Chondrocyte (in vitro differentiated cells): ENCODE data around the gene TMEM132D. TPM values are rescaled to one million over a fixed set of nuclear protein-coding genes. Genes with fewer than 3 reads are reported as not detected.

Experiments
- DNase-seq: peaks from one replicate; pipeline ENCODE4 v3.0.0; 2021; ENCODE audit warnings: mixed read lengths, low spot score
- H3K27ac Mint-ChIP-seq: one replicate; pipeline ENCODE4 v1.8.0; 2021; ENCODE audit warnings: mild to moderate bottlenecking, moderate library complexity, mixed read lengths; ENCODE audit not compliant: unreplicated experiment
- H3K27me3 Mint-ChIP-seq: 2 replicates; pipeline ENCODE4 v1.8.0; 2021; ENCODE audit warnings: low read depth, mixed read lengths
- H3K36me3 Mint-ChIP-seq: 2 replicates; pipeline ENCODE4 v1.8.0; 2021; ENCODE audit warnings: low read depth, mixed read lengths
- H3K4me1 Mint-ChIP-seq: 2 replicates; pipeline ENCODE4 v1.8.0; 2021; ENCODE audit warnings: low read depth, mild to moderate bottlenecking, mixed read lengths
- H3K4me3 Mint-ChIP-seq: one replicate; pipeline ENCODE4 v1.8.0; 2021; ENCODE audit warnings: mild to moderate bottlenecking, moderate library complexity, mixed read lengths; ENCODE audit not compliant: unreplicated experiment
- H3K9me3 Mint-ChIP-seq: 2 replicates; pipeline ENCODE4 v1.8.0; 2021; ENCODE audit warnings: low read depth, mixed read lengths
- total RNA-seq: library from RNA; stranded (reverse); gene quantifications from 3 replicates; pipeline ENCODE4 v1.2.1, GENCODE V29; 2021
- TF ChIP-seq, protein P1 (sequence below): fragments of 200-600 bp; sonication (generic); IDR thresholded peaks from 2 replicates; pipeline ENCODE4 v1.5.0; 2021; ENCODE audit warnings: antibody characterized with exemption, mild to moderate bottlenecking, moderate library complexity

Gene TMEM132D
- total RNA-seq, 1 donor from 2014 or later: 3.1 TPM

DNA sequence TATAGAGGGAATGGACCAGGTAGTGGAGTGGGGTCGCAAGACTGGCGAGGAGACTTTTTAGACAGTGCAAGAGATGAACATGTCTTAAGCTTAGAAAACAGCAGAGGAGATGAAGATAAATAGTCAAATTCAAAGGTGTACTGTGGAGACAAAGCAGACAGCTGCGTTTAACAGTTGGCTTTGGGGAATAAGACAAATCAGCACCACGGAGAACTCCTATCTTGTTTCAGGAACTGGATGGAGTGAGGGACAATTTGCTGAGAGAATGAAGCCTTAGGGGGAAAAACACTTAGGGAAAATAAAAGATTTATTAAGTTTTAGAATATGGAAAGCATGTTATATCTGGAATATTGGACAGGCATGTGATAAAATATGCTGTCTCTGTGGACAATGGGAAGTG, 591.8 kb downstream of the TMEM132D start:
- TF ChIP-seq, protein P1, sequence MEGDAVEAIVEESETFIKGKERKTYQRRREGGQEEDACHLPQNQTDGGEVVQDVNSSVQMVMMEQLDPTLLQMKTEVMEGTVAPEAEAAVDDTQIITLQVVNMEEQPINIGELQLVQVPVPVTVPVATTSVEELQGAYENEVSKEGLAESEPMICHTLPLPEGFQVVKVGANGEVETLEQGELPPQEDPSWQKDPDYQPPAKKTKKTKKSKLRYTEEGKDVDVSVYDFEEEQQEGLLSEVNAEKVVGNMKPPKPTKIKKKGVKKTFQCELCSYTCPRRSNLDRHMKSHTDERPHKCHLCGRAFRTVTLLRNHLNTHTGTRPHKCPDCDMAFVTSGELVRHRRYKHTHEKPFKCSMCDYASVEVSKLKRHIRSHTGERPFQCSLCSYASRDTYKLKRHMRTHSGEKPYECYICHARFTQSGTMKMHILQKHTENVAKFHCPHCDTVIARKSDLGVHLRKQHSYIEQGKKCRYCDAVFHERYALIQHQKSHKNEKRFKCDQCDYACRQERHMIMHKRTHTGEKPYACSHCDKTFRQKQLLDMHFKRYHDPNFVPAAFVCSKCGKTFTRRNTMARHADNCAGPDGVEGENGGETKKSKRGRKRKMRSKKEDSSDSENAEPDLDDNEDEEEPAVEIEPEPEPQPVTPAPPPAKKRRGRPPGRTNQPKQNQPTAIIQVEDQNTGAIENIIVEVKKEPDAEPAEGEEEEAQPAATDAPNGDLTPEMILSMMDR: no peak
- peaks cover 36% of the 10 kb centered on the region for H3K9me3 Mint-ChIP-seq
- DNase-seq: no peak
- no peaks in the 10 kb centered on the region for H3K36me3 Mint-ChIP-seq
- H3K27me3 Mint-ChIP-seq: no peaks in the 10 kb centered on the region
- no peak overlapping the region for H3K27ac Mint-ChIP-seq
- no peak overlapping the region for H3K4me3 Mint-ChIP-seq
- H3K4me1 Mint-ChIP-seq: no peaks in the 10 kb centered on the region

DNA sequence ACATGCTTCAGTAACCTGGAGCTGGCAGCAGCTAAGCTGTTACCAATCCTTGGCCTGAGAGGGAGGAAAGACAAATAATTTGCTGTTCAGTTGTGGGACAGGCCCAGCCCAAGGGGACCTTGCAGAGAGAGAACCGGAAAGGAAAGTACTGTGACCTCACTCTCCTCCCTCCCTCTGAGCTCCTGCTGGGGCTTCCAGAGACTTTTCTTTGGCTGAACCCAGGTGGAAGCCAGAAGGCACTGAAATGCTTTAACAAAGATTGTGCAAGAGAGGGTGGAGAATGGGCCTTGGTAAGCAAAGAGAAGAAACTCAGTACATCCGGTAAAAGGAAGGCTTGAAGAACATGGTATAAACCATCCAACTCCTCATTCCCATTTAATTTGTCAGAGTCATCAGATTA, 593.5 kb downstream of the TMEM132D start:
- no peak overlapping the region for H3K27ac Mint-ChIP-seq
- H3K9me3 Mint-ChIP-seq: peaks cover 20% of the 10 kb centered on the region
- H3K4me3 Mint-ChIP-seq: no peak overlapping the region
- no peak for DNase-seq
- no peaks in the 10 kb centered on the region for H3K36me3 Mint-ChIP-seq
- no peaks in the 10 kb centered on the region for H3K27me3 Mint-ChIP-seq
- no peaks in the 10 kb centered on the region for H3K4me1 Mint-ChIP-seq
- TF ChIP-seq, protein P1: no peak

DNA sequence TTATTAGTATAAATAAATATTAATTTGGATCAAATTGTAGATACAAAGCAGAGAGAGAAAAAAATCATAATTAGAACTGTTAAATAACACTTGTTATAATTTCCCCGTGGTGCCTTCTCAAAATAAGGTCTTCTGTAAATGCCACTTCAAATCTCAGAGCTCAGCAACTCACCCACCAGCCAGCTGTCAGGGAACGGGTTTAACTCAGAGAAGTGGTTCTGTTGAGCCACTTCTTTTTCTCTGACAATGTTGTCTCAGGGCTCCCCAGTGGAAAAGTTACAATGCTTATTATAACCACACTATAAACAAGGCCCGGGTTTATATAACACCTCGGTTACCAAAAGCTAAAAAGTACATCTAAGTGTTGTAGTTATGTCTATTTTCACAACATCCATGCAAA, 598.0 kb downstream of the TMEM132D start:
- TF ChIP-seq, protein P1: no peak
- DNase-seq: no peak
- H3K27me3 Mint-ChIP-seq: no peaks in the 10 kb centered on the region
- H3K4me1 Mint-ChIP-seq: no peaks in the 10 kb centered on the region
- H3K4me3 Mint-ChIP-seq: no peak overlapping the region
- H3K36me3 Mint-ChIP-seq: no peaks in the 10 kb centered on the region
- no peak overlapping the region for H3K27ac Mint-ChIP-seq
- peaks cover 10% of the 10 kb centered on the region for H3K9me3 Mint-ChIP-seq

DNA sequence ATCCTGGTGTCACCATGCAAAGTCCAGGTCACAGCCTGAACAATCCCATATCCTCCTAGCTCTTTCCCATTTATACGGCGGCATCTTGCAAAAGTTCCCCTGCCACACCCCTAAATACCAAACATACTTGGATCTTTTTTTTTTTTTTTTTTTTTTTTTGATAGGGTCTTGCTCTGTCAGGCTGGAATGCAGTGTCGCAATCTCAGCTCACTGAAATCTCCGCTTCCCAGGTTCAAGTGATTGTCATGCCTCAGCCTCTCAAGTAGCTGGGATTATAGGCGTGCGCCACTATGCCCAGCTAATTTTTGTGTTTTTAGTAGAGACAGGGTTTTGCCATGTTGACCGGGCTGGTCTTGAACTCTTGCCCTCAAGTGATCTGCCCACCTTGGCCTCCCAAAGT, 599.3 kb downstream of the TMEM132D start:
- Mint-ChIP-seq H3K4me1 (no peaks in the 10 kb centered on the region), H3K4me3 (no peak overlapping the region), H3K36me3 (no peaks in the 10 kb centered on the region), H3K27me3 (no peaks in the 10 kb centered on the region), H3K9me3 (peaks cover 9% of the 10 kb centered on the region), H3K27ac (no peak overlapping the region)
- TF ChIP-seq, protein P1: no peak
- DNase-seq: no peak

DNA sequence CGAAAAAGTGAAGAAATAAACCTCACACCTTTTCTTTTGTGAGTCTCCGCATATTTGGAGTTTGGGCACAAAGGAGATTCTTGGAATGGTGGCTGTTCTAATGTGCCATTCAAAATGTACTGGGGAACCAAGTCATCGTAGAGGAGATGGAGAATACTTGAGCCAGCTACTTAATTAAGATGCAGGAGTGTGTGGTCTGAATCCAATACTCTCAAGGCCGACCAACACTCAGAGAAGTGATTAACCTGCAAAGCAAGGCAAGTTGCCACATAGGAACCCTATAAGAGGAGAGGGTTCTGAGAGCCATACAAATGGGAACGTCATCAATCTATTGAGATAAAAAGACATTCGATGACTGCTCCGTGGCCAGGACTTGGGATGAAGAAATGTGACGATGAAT, 603.8 kb downstream of the TMEM132D start:
- TF ChIP-seq, protein P1: no peak
- H3K9me3 Mint-ChIP-seq: peaks cover 13% of the 10 kb centered on the region

More for the DNA sequence above, 603.8 kb downstream of the TMEM132D start:
- no peak overlapping the region for H3K27ac Mint-ChIP-seq
- H3K4me3 Mint-ChIP-seq: no peak overlapping the region
- no peaks in the 10 kb centered on the region for H3K4me1 Mint-ChIP-seq
- DNase-seq: no peak
- no peaks in the 10 kb centered on the region for H3K36me3 Mint-ChIP-seq
- H3K27me3 Mint-ChIP-seq: no peaks in the 10 kb centered on the region
